NCI-H1048 (cell line): ENCODE results near the gene COL6A6.
A peak's percentile ranks its signal among the peaks of the same experiment; 100 is the strongest.
"Not testable (repeated sequence)": the region's sequence is repeated elsewhere in the genome, so short reads cannot be mapped to it uniquely, and the experiment has no call there.

Source experiments
- DNase-seq: peaks from one replicate; lab custom pipeline; 2025; lab: John Stamatoyannopoulos, UW

COL6A6 gene

DNA sequence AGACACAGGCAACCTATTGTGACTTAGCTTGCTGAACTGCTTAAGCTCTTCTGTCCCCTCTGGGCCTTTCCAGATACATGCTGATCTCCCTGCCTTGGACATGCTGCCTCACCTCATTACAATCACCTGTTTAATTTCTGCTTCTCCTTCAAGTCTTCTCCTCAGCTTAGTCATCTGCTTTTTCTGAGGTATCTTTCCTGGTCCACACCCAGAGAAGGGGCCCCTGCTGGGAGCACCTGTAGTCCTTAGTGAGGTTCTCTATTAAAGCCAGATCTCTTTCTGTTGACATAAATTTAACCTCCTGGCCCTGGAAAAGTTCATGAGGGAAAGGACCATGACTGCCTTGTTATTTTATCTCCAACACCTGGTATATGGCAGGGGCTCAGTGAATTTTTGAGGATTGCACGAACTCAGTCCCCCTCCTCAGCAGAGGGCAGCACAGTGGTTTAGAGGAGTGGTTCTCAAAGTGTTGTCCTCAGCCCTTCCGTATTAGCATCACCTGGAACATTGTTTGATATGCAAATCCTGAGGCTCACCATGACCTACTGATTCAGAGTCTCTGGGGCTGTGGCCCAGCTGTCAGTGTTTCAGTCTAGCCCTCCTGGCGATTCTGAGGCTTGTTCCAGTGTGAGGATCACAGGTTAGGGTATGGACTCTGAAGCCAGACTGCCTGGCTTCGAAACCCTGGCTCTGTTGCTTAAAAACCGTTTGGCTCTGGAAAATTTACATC lies 12.7 kb downstream of the COL6A6 start:
- no peak for DNase-seq

DNA sequence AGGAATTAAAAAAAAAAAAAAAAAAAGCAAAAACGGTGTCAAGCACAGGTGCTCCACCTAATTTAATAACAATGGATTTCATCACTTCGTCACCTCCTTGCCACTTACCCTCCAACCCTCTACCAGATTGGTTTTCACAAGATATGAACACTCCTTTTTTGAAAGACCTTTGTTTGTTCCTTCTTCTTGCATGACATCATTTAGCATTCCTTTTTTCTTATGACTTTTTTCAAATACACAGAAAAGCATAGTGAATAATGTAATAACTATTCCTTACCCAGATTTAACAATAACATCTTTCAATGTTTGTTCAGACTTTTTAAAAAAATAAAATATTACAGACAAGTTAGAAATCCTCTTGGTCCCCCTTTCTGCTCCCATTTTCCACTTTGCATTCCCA lies 16.3 kb downstream of the COL6A6 start:
- DNase-seq, result no peak

- no peak for DNase-seq
Observed at GRCh38 chr3:130537673-130538304, 20.8 kb downstream of the COL6A6 start.

DNA sequence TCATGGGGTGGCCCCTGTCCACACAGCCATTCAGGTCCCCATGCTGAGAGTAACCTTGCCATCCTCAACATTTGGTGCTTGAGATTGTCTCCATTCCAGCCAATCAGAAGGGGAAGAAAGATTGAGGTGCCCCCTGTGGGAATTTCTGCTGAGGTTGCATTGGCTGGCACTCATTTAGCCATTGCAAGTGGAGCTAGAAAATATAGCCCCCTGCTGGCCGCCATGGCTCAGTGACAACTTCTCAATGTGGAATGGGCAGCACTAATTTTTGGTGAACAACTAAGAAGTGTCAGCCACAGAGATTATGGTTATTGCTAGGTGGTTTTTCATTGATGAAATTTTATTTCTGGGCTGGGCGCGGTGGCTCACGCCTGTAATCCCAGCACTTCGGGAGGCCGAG lies 22.0 kb downstream of the COL6A6 start:
- peak; percentile 12 for DNase-seq

- DNase-seq, result no peak
Observed at GRCh38 chr3:130543322-130543721, 26.3 kb downstream of the COL6A6 start.

GRCh38 chr3:130546920-130547679 lies 30.1 kb downstream of the COL6A6 start:
- no peak for DNase-seq

DNA sequence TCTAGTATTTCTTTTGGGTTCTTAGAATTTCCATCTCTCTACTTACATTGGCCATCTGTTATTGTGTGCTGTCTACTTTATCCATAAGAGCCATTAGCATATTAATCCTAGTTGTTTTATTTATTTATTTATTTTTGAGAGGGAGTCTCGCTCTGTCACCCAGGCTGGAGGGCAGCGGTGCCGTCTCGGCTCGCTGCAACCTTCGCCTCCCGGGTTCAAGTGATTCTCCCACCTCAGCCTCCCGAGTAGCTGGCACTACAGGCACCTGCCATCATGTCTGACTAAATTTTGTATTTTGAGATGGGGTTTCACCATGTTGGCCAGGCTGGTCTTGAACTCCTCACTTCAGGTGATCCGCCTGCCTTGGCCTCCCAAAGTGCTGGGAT lies 30.7 kb downstream of the COL6A6 start:
- DNase-seq, result not testable (repeated sequence)

GRCh38 chr3:130548356-130548755 lies 31.4 kb downstream of the COL6A6 start:
- DNase-seq, result no peak

- no peak for DNase-seq
Observed at GRCh38 chr3:130557336-130558035, 40.5 kb downstream of the COL6A6 start.

- no peak for DNase-seq
Observed at GRCh38 chr3:130558366-130558765, 41.4 kb downstream of the COL6A6 start.

DNA sequence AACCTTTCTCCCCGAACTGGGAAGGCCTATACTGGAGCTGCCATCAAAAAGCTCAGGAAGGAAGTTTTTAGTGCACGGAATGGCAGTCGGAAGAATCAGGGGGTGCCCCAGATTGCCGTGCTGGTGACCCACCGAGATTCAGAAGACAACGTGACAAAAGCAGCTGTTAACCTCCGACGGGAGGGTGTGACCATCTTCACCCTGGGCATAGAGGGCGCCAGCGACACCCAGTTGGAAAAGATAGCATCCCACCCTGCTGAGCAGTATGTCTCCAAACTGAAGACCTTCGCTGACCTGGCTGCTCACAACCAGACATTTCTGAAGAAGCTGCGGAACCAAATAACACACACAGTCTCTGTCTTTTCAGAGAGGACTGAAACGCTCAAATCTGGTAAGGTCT lies 48.2 kb downstream of the COL6A6 start:
- DNase-seq, result no peak
